Hepatocyte (in vitro differentiated cells): ENCODE results near the gene QARS1. TPM values are rescaled to one million over a fixed set of nuclear protein-coding genes. Genes with fewer than 3 reads are reported as not detected.

Experiments used
- DNase-seq: peaks from one replicate; pipeline ENCODE4 v3.0.0-alpha.2; 2016; ENCODE audit warnings: low spot score
- H2AFZ ChIP-seq: fragments of 200-600 bp; sonication (generic); 2 replicates; pipeline ENCODE4 v1.6.0; 2016; ENCODE audit warnings: antibody characterized with exemption, mild to moderate bottlenecking
- H3K27ac ChIP-seq: fragments of 200-600 bp; sonication (generic); 2 replicates; pipeline ENCODE4 v1.5.1; 2016; ENCODE audit warnings: mild to moderate bottlenecking
- H3K27me3 ChIP-seq: fragments of 200-600 bp; sonication (generic); 2 replicates; pipeline ENCODE4 v1.6.1; 2016
- H3K36me3 ChIP-seq: fragments of 200-600 bp; sonication (generic); replicated peaks from 2 replicates; pipeline ENCODE4 v1.5.1; 2016; ENCODE audit warnings: low read depth; ENCODE audit not compliant: insufficient read depth
- H3K4me1 ChIP-seq: fragments of 200-600 bp; sonication (generic); 2 replicates; pipeline ENCODE4 v1.5.1; 2016; ENCODE audit warnings: mild to moderate bottlenecking, moderate library complexity; ENCODE audit not compliant: insufficient read depth
- H3K4me2 ChIP-seq: fragments of 200-600 bp; sonication (generic); 2 replicates; pipeline ENCODE4 v1.6.0; 2016
- H3K4me3 ChIP-seq: fragments of 200-600 bp; sonication (generic); 2 replicates; pipeline ENCODE4 v1.5.1; 2016; ENCODE audit warnings: mild to moderate bottlenecking
- H3K79me2 ChIP-seq: fragments of 200-600 bp; sonication (generic); 2 replicates; pipeline ENCODE4 v1.6.0; 2017; ENCODE audit warnings: mild to moderate bottlenecking
- H3K9me2 ChIP-seq: fragments of 200-600 bp; sonication (generic); replicated peaks from 2 replicates; pipeline ENCODE4 v1.6.0; 2017; ENCODE audit warnings: mild to moderate bottlenecking; ENCODE audit not compliant: insufficient read depth
- H3K9me3 ChIP-seq: fragments of 200-600 bp; sonication (generic); 2 replicates; pipeline ENCODE4 v1.5.1; 2016; ENCODE audit warnings: low read depth, mild to moderate bottlenecking
- H4K20me1 ChIP-seq: fragments of 200-600 bp; sonication (generic); 2 replicates; pipeline ENCODE4 v1.6.0; 2016; ENCODE audit warnings: mild to moderate bottlenecking; ENCODE audit not compliant: insufficient read depth, poor library complexity, severe bottlenecking
- EZH2 ChIP-seq: fragments of 200-600 bp; sonication (generic); IDR thresholded peaks from 2 replicates; pipeline ENCODE4 v1.6.1; 2016; ENCODE audit warnings: antibody characterized with exemption, mild to moderate bottlenecking, borderline replicate concordance
- EZH2phosphoT487 ChIP-seq: fragments of 200-600 bp; sonication (generic); IDR thresholded peaks from one replicate; pipeline ENCODE4 v1.6.1; 2018; ENCODE audit warnings: antibody characterized with exemption, mild to moderate bottlenecking, low read depth, moderate library complexity; ENCODE audit not compliant: unreplicated experiment, severe bottlenecking
- whole genome bisulfite sequencing: methylation state at CpG from one replicate; pipeline ENCODE4 v1.1.6; 2016; ENCODE audit warnings: low lambda C conversion rate; ENCODE audit errors: missing lambda C conversion rate; 5-methylcytosine and 5-hydroxymethylcytosine counted together
- polyA plus RNA-seq: library from polyadenylated mRNA; unstranded; fragments of >200 nt; fragmentation: Nextera tagmentation; extraction: Ambion mirVana; gene quantifications from 2 replicates; pipeline ENCODE4 v1.2.1, GENCODE V29; 2016
- total RNA-seq: library from RNA; depleted of rRNA; stranded (reverse); fragments of >200 nt; gene quantifications from 2 replicates; pipeline ENCODE4 v1.2.3, GENCODE V29; 2014
- TF ChIP-seq, protein P1 (sequence below): fragments of 200-600 bp; sonication (generic); IDR thresholded peaks from 2 replicates; pipeline ENCODE4 v1.5.1; 2016; ENCODE audit warnings: antibody characterized with exemption, mild to moderate bottlenecking; ENCODE audit not compliant: poor library complexity

QARS1 gene
- total and polyA plus RNA-seq, 2 experiments from 2014 or later: 104 to 206 TPM

DNA sequence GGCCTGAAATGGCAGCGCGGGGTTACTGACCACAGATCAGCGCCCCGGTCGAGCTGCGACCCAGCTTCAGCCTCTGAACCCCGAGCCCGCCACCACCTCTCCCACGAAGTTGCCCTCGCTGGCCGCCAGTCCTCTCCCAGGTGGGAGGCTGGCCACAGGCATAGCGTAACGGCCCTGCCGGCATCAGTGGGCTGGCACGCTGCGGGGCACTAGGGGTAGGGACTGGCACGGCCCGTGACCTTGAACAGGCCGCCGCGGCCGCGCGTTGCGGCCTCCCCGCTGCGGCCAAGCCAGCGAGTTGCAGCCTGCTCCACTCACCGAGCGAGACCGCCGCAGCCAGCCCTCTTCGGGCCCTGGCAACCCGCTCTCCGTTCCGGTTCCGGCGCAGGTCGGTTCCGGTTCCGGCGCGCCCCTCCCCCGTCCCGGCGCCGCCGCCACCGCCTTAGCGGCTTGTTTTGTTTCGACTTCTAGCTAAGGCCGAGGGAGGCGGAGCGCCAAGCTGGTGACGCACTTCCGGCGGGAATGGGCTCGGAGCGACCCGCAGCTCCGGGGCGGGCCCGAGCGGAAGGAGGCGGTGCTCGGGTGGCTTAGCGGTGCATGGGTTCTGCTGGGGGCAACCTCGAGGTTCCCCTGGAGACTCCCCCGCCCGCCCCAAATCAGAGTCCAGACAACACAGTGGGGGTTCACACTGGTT lies 16.0 kb upstream of the QARS1 start, which contains the start of gene USP19:
Gene USP19, minus strand, starts transcription at position 386 of the 694 bp plus-strand sequence. CDS start 1,678 bp downstream, outside the sequence.
- Histone ChIP-seq H3K9me2 (no peaks in the 10 kb centered on the region), H3K27ac (peak within 1 kb of the TSS; percentile 90), H3K36me3 (no peaks in the 10 kb centered on the region), H3K9me3 (no peaks in the 10 kb centered on the region), H4K20me1 (no peaks in the 10 kb centered on the region), H2AFZ (peak within 1 kb of the TSS; percentile 69), H3K4me2 (peak within 1 kb of the TSS; percentile 91), H3K79me2 (peaks cover 20% of the 10 kb centered on the region), H3K4me3 (peak within 1 kb of the TSS; percentile 78), H3K4me1 (peaks cover 9% of the 10 kb centered on the region), H3K27me3 (no peaks in the 10 kb centered on the region)
- DNase-seq: peak; percentile 96
- 2% methylated on average over 45 of the region's 70 CpGs for WGBS
- no peak for TF ChIP-seq EZH2
- TF ChIP-seq EZH2phosphoT487: no peak
- TF ChIP-seq, protein P1, sequence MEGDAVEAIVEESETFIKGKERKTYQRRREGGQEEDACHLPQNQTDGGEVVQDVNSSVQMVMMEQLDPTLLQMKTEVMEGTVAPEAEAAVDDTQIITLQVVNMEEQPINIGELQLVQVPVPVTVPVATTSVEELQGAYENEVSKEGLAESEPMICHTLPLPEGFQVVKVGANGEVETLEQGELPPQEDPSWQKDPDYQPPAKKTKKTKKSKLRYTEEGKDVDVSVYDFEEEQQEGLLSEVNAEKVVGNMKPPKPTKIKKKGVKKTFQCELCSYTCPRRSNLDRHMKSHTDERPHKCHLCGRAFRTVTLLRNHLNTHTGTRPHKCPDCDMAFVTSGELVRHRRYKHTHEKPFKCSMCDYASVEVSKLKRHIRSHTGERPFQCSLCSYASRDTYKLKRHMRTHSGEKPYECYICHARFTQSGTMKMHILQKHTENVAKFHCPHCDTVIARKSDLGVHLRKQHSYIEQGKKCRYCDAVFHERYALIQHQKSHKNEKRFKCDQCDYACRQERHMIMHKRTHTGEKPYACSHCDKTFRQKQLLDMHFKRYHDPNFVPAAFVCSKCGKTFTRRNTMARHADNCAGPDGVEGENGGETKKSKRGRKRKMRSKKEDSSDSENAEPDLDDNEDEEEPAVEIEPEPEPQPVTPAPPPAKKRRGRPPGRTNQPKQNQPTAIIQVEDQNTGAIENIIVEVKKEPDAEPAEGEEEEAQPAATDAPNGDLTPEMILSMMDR: no peak

DNA sequence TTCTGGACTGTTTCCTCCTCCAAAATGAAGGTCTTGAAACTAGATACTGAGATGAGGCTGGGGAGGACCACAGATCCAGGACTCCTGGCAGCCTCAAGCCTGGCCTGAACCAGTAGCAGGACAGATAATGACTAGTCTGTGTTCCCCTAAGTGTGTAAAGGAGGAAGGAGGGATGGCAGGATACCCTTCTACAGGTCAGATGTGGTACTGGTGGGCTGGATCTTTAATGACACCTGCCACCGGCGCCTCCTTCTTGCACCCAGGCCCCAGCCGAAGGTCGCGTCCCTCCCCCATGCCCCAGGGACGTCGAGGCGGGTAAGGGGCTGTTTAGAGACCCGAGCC lies 15.5 kb upstream of the QARS1 start:
- no peaks in the 10 kb centered on the region for H3K36me3 ChIP-seq
- no peaks in the 10 kb centered on the region for H3K9me3 ChIP-seq
- no peaks in the 10 kb centered on the region for H4K20me1 ChIP-seq
- peak overlapping the region; percentile 91 for H3K4me2 ChIP-seq
- H3K79me2 ChIP-seq: peaks cover 20% of the 10 kb centered on the region
- H3K4me3 ChIP-seq: peak overlapping the region; percentile 78
- WGBS: 0% methylated on average over 6 of the region's 9 CpGs
- TF ChIP-seq EZH2: no peak
- TF ChIP-seq, protein P1: no peak
- TF ChIP-seq EZH2phosphoT487: no peak
- peaks cover 9% of the 10 kb centered on the region for H3K4me1 ChIP-seq
- no peaks in the 10 kb centered on the region for H3K9me2 ChIP-seq
- no peaks in the 10 kb centered on the region for H3K27me3 ChIP-seq
- H2AFZ ChIP-seq: peak overlapping the region; percentile 69
- no peak for DNase-seq
- H3K27ac ChIP-seq: peak overlapping the region; percentile 90

DNA sequence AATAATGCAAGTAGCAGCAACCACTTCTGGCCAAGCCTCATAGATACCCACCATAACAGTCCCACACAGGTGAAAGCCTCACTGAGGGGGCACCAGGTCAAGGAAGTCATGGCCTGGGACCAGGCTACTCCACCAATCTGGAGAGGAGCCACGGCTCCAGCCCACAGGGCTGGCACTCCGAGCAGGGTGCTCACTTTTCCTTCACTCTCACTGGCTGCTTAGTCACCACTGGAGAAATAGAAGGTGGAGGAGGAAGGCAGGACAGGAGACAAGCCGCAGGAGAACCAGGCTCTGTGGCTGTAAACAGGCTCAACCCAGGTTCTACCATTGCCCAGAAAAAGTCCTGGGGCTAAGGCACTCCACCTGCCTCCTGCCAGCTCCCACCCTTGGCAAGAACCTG lies 14.9 kb upstream of the QARS1 start:
- WGBS: 87% methylated on average over 3 of the region's 3 CpGs
- TF ChIP-seq, protein P1: no peak
- no peak for TF ChIP-seq EZH2
- TF ChIP-seq EZH2phosphoT487: no peak
- Histone ChIP-seq H3K27me3 (no peaks in the 10 kb centered on the region), H3K27ac (peak overlapping the region; percentile 90), H3K4me2 (peak overlapping the region; percentile 91), H4K20me1 (no peaks in the 10 kb centered on the region), H3K4me1 (peaks cover 9% of the 10 kb centered on the region), H3K79me2 (peaks cover 20% of the 10 kb centered on the region), H3K36me3 (no peaks in the 10 kb centered on the region), H2AFZ (no peak overlapping the region), H3K9me3 (no peaks in the 10 kb centered on the region), H3K4me3 (peak overlapping the region; percentile 78), H3K9me2 (no peaks in the 10 kb centered on the region)
- no peak for DNase-seq
